GM10266 (cell line): ENCODE measurements around the gene RABL6.

Source experiments
- DNase-seq: peaks from one replicate; pipeline ENCODE4 v3.0.0; 2012; ENCODE audit errors: extremely low spot score
- TF ChIP-seq, protein P1 (sequence below): IDR thresholded peaks from 2 replicates; pipeline ENCODE4 v1.5.1; 2012; ENCODE audit warnings: mild to moderate bottlenecking, low read depth; ENCODE audit not compliant: control insufficient read depth, insufficient read depth; ENCODE audit errors: missing control alignments

RABL6 gene

DNA sequence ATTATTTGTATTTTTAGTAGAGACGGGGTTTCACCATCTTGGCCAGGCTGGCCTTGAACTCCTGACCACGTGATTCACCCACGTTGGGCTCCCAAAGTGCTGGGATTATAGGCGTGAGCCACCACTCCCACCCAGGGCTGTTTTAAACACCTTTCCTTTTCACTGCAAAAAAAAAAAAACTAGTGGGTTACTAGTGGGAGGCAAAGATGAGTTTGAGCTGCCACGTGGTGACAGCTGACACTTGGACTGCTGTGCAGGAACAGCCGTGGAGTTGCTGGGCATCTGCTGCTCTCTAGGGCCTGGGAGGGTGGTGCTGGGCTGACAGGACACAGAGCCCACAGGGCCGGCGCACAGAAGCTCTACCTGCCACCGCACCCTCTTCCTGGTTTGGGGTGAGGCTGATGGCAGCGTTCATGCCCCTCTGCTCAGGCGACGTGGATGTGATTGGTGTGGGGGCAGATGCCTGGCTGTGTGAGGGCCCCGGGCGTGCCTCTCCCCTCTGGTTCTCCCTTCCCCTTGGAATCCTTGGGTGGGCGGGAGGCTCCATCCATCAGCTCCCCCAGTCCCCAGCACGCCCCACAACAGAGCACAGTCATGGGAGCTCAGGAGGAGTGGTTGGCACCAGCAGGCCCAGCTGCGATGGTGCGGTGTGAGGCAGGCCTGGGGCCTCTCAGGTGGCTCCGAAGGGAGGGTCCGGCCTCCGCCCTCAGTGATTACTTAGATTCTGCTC is 16.9 kb downstream of the RABL6 start:
- TF ChIP-seq, protein P1, sequence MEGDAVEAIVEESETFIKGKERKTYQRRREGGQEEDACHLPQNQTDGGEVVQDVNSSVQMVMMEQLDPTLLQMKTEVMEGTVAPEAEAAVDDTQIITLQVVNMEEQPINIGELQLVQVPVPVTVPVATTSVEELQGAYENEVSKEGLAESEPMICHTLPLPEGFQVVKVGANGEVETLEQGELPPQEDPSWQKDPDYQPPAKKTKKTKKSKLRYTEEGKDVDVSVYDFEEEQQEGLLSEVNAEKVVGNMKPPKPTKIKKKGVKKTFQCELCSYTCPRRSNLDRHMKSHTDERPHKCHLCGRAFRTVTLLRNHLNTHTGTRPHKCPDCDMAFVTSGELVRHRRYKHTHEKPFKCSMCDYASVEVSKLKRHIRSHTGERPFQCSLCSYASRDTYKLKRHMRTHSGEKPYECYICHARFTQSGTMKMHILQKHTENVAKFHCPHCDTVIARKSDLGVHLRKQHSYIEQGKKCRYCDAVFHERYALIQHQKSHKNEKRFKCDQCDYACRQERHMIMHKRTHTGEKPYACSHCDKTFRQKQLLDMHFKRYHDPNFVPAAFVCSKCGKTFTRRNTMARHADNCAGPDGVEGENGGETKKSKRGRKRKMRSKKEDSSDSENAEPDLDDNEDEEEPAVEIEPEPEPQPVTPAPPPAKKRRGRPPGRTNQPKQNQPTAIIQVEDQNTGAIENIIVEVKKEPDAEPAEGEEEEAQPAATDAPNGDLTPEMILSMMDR, result no peak
- no peak for DNase-seq

DNA sequence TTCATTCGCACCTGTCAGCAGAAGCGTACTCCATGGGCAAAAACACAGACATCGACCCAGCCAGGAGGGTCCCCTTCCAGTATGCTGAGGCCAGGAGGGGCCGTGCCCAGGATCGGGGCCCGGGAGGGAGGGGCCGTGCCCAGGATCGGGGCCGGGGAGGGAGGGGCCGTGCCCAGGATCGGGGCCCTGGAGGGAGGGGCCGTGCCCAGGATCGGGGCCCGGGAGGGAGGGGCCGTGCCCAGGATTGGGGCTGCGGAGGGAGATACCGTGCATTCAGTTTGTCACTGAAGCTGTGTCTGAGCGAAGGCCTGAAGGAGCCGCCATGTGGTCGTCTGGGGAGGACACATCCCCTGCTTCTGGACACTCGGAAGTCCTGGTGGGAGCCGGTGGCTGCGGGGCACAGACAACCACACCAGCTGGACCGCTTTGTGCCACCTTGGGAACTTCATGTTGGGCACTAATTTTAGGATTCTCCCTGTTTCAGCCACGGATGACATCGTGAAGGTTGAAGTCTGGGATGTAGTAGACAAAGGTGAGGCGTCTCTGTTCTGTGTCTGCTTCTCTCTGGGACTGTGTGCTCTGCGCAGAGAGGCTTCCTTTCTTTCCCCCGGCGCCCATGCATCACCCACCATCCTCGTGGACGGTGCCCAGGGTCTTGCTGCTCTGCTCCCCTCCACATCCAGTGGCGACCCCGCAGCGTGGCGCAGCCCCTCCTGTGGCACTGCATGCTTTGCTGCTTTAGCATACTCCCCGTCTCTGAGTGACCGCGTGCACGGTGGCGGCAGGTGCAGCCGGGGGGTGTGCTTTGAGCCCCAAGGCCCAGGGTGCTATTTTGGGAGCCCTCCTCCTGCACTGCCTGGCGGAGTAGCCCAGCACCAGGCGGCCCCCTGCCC is 17.8 kb downstream of the RABL6 start:
- no peak for DNase-seq
- TF ChIP-seq, protein P1, result no peak

DNA sequence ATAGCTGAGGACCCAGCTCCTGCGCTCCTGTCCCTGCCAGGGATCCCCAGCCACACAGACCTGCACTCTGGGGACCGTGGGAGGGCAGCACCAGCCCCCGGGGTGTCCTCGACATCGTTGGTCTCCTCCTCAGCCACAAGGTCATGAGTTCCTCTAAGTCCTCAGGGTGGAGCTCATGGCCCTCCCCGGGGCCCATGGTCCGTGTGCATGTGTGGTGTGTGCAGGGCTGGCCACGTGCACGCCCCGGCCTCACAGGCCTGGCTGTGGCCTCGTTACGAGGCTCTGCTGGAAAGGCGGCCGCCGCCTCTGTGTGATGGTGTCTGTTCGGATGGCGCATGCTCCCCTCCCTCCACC is 18.4 kb downstream of the RABL6 start:
- TF ChIP-seq, protein P1, result no peak
- DNase-seq, result no peak

DNA sequence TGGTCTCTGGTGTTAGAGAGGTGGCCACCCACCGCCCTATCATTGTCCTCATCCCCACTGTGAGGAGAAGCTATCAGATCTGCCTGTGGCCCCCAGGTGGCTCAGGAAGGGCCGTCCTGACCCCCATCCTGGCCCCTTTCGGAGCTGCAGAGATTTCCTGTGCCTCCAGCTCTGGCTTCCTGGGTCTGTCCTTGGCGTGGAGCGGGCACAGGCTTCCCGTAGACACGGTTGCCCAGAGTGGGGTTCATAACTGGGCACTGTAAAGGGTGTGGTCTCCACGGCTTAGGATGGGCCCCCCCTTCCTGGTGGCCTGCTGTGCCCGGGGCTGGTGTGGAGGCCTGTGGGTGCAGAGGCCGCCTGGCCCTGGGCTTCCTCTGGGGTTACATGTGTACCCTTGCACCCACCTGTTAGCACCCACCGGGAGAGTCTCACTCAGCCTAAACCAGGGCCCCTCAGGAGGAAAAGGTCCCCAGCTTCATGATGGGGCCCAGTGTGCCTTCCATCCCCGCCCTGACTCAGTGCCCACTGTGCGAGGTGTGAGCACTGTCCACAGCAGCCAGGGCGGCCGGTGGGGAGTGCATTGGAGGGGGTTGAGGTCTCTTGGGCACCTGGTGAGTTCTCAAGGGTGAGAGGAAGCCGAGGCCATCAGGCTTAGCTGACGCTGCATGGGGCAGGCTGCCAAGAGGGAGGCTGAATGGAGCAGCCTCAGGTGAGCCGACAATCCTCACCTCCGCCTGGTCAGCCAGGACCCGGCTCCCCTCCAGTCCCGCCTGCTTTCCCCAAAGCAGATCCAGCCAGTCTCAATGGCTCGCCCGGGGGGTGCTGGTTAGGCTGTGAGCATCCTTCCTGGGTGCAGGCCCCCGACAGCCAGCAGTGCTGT is 19.2 kb downstream of the RABL6 start:
- TF ChIP-seq, protein P1, result no peak
- DNase-seq, result no peak

DNA sequence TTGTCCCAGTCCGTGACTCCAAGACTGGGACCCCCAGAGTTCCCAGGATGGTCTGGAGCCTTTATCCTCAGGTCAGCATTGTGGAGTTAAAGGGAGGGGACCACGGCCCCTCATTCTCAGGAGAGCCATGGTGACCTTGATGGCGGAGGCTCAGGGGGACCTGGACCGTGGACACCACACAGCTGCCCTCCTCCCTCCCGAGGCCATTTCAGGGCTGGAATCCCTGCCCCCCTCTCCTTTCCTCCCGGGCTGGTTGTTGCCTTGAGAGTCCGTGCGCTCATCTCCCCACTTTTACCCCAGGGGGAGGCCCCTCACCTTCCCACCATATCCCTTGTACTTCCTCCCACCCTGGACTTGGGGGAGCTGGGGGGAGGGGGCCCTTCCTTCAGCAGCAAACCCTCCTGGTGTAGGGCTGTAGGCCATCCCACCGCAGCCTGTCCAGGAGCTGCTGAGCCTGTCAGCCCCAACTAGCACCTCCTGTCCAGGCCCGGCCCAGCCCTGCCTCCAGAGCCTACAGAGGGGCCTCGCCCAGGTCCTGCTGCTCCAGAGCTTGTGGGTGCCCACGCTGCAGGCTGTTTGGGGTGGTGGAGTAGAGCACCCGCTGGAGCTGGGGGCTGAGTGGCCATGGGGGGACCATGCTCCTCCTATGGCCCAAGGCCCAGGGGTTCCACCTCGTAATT is 20.2 kb downstream of the RABL6 start:
- TF ChIP-seq, protein P1, result no peak
- DNase-seq, result no peak

DNA sequence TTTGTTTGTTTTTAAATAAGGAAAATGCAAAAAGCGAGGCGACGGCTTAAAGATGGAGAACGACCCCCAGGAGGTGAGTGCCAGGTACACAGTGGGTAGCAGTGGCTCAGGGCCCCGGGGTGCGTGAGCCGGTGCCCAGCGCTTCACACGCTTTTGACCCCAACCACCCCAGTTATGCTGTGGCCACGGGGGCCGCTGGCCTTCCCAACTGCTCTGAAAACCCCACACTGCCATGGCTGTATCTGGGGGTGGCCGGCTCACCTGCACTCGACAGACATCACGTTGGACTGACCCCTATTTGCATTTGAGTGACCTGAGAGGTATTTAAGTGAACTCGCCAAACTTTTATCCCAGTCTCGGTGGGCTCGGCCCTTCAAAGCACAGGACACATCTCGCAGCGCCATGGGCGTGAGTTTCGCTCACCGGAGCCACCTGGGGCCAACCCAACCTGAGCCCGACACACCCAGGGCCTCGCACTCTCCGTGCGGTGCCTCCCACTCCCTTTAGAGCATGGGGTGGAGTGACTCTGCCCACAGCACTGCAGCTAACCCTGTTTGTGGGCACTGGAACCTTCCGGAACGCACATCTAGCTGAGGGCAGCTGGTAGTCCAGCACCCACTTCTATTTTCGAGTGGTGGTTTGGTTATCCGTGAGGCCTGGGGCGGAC is 20.9 kb downstream of the RABL6 start:
- DNase-seq, result no peak
- TF ChIP-seq, protein P1, result no peak
